GM18907 (cell line): ENCODE measurements around the gene SCUBE1.

ENCODE experiments used
- ATAC-seq: cut with Tn5 transposase; IDR thresholded peaks from one replicate; pipeline ENCODE4 v1.9.1; 2021; ENCODE audit warnings: mild to moderate bottlenecking, moderate library complexity; ENCODE audit not compliant: unreplicated experiment

The SCUBE1 gene

GRCh38 chr22:43343262-43343669 lies at the start of gene SCUBE1:
Gene SCUBE1, minus strand, starts transcription at chr22:43343372. Its CDS starts 111 bp downstream, at chr22:43343261.
- ATAC-seq, result no peak

DNA sequence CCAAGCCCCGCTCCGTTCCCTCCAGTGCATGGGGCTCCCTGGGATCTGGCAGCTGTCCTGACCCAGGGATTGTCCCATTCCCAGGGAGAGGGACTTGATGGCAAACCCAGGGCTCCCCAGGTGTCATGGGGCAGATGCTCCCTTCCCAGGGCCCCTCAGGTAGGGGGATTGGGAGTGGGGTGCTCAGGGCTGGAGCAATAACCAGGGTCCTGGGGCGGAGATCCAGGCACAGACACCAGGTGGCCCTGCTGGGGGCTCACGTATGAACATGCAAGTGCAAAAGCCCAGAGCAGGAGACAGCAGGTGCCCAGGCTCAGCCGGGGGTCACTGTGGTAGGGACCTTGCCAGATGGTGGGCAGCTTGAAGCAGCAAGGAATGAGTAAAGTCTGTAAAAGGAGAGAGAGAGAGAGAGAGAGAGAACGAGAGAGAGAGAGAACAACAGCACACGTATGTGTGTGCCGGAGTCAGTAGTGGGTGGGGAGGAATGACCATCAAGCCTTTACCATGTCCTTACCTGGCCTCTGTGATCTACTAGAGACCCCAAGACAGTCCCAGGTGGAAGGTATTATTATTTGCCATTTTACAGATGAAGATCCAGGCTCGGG lies 49.3 kb upstream of the SCUBE1 start:
- no peak for ATAC-seq

DNA sequence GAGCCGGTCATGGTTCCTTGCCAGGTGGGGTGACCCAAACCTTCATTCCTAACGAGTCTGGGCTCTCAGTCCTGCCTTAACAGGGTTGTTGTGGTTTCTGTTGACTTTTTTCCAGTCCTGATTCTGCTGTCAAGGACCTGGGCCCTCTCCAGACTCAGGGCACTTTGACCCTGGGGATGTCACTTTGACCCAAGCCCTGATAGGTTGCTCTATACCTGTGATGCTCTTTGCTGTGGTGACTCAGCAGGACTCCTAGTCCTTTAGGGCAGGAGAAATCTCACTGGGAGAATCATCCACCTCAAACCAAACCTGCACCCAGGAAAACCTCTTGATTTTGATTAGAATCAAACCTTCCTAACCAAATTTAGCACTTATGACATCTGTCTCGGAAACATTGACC lies 48.1 kb upstream of the SCUBE1 start:
- no peak for ATAC-seq

DNA sequence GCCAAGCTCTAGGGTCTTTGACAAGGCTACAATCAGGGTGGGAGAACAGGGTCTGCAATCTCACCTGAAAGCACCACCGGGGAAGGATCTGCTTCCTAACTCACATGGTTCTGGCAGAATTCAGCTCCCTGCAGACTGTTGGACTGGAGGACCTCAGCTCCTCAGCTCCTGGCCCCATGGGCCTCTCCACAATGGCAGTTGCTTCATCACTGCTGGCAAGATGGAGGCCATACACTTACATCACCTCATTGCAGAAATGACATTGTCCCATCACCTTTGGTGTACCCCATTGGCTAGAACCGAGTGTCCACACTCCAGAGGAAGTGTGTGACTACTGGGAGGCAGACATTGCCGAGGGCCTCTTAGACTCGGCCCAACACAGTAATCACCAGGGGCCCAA lies 47.7 kb upstream of the SCUBE1 start:
- ATAC-seq, result no peak

- no peak for ATAC-seq
These were observed 47.0 kb upstream of the SCUBE1 start for GRCh38 chr22:43390166-43390565.

GRCh38 chr22:43389227-43389836 lies 46.2 kb upstream of the SCUBE1 start:
- no peak for ATAC-seq

- no peak for ATAC-seq
These were observed 45.3 kb upstream of the SCUBE1 start for GRCh38 chr22:43388420-43388851.

GRCh38 chr22:43387815-43388214 lies 44.6 kb upstream of the SCUBE1 start:
- ATAC-seq, result no peak

- ATAC-seq, result no peak
These were observed 42.8 kb upstream of the SCUBE1 start for GRCh38 chr22:43385770-43386641.

DNA sequence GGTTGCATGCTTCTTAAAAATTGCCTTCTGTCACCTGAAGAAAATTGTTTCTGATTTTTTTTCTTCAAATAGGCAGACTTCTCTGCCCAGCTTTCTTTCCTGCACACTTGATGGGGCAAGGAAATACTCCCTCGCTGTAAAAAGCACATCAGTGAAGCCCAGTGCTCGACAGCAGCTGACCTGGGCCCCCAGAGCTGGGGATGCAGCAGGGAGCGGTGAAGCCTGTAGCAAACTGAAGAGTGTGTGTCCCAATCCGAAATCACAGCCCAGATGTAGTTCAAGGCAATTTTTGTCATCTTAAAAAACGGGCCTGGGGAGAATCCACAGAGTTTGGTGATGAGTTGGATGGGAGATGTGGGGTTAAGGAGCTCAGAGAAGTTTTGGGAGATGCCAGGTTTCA lies 41.7 kb upstream of the SCUBE1 start:
- no peak for ATAC-seq

GRCh38 chr22:43381693-43382092 lies 38.5 kb upstream of the SCUBE1 start:
- ATAC-seq, result no peak

- peak; percentile 67 for ATAC-seq
These were observed 34.9 kb upstream of the SCUBE1 start for GRCh38 chr22:43377896-43378704.

DNA sequence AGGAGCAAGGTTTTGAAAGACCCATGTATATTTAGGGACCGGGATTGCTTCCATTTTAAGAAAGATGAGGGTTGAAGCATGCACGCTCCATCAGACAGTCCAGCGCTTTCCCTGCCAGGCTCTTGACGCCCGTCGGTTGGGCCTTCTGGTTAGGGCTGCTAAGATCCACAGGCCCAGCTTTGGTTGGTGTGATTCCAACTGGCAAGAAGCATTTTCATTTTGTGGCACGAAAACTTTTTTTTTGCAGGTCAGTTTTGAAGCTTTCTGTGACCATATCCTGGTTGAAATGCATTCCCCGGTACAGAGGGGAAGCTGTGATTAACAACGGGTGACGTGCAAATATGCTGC lies 34.4 kb upstream of the SCUBE1 start:
- ATAC-seq, result no peak

GRCh38 chr22:43376765-43377547 lies 33.8 kb upstream of the SCUBE1 start:
- peak; percentile 43 for ATAC-seq

- ATAC-seq, result no peak
These were observed 32.8 kb upstream of the SCUBE1 start for GRCh38 chr22:43375951-43376455.

GRCh38 chr22:43370036-43370435 lies 26.9 kb upstream of the SCUBE1 start:
- no peak for ATAC-seq

GRCh38 chr22:43365715-43366440 lies 22.7 kb upstream of the SCUBE1 start:
- no peak for ATAC-seq

DNA sequence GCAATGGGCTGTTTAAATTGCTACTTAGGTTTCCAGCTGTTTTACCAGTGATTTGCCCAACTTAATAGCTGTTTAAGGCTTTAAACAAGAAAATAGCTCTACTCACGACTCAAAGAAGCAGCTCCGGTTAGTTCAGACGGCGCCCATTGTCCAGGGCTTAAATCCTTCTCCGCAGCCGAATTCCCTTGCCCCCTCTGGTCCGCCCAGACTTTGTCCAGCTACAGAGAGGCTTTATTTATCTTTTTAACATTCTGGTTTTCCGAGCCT lies 20.9 kb upstream of the SCUBE1 start:
- no peak for ATAC-seq

GRCh38 chr22:43363315-43364168 lies 20.4 kb upstream of the SCUBE1 start:
- no peak for ATAC-seq
